Dendritic cell treated with granulocyte-macrophage colony-stimulating factor and Interleukin-4, amounts not matched to agents 40 ng/mL and 50 ng/mL, for 4 days (primary cell): ENCODE data around the gene MRC2.
A peak's percentile ranks its signal among the peaks of the same experiment; 100 is the strongest.

Experiments
- H3K27ac Mint-ChIP-seq: one replicate; pipeline ENCODE4 v1.8.0; 2022; ENCODE audit warnings: mild to moderate bottlenecking, mixed read lengths
- H3K27me3 Mint-ChIP-seq: one replicate; pipeline ENCODE4 v1.8.0; 2022; ENCODE audit warnings: mild to moderate bottlenecking, mixed read lengths
- H3K36me3 Mint-ChIP-seq: one replicate; pipeline ENCODE4 v1.8.0; 2022; ENCODE audit warnings: low read depth, mixed read lengths
- H3K4me1 Mint-ChIP-seq: one replicate; pipeline ENCODE4 v1.8.0; 2022; ENCODE audit warnings: low read depth, mixed read lengths
- H3K4me3 Mint-ChIP-seq: one replicate; pipeline ENCODE4 v1.8.0; 2022; ENCODE audit warnings: mild to moderate bottlenecking, moderate library complexity, mixed read lengths
- H3K9me3 Mint-ChIP-seq: one replicate; pipeline ENCODE4 v1.8.0; 2022; ENCODE audit warnings: mixed read lengths
- intact Hi-C: fragments of 100-400 bp; cut with micrococcal nuclease; formaldehyde crosslinking; loops from one replicate; pipeline ENCODE4 v1.15.0; 2022

The MRC2 gene

DNA sequence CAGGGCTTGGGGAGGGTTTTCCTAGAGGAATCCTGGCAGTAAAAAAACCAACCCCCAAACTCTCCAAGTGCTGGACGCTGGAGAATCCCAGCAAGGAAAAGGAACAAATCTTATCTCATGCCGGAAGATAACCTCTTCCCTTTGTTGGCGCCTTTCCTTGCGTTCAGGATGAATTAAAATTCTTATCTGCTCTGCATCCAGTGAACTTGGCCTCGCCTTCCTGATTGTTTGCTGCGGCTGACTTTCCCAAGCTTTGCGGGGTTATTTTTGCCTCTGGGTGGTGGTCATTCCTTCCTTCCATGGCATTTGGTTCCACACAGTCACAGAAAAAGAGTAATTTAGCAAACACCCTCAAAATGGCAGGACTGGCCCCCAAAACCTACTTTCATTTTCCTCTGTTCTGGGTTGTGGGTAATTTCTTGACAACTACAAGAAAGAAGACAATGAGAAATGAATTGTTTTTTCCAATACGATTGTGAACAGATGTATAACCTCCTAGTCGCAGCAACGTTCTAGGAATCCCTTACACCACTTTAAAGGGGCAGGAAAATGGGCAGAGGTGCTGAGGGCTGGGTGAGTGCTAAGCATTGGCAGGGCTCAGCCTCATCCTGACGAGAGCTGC is 77.8 kb downstream of the MRC2 start:
- Mint-ChIP-seq H3K27me3 (peaks cover 44% of the 10 kb centered on the region), H3K36me3 (no peaks in the 10 kb centered on the region), H3K4me3 (peak overlapping the region; percentile 71), H3K4me1 (peaks cover 5% of the 10 kb centered on the region), H3K27ac (no peak overlapping the region), H3K9me3 (no peaks in the 10 kb centered on the region)
- intact Hi-C loops: loop anchor here (2.0 to 10.0 kb wide), 2 partner anchors 380 to 702 kb away; no protein-coding TSS in a partner anchor

DNA sequence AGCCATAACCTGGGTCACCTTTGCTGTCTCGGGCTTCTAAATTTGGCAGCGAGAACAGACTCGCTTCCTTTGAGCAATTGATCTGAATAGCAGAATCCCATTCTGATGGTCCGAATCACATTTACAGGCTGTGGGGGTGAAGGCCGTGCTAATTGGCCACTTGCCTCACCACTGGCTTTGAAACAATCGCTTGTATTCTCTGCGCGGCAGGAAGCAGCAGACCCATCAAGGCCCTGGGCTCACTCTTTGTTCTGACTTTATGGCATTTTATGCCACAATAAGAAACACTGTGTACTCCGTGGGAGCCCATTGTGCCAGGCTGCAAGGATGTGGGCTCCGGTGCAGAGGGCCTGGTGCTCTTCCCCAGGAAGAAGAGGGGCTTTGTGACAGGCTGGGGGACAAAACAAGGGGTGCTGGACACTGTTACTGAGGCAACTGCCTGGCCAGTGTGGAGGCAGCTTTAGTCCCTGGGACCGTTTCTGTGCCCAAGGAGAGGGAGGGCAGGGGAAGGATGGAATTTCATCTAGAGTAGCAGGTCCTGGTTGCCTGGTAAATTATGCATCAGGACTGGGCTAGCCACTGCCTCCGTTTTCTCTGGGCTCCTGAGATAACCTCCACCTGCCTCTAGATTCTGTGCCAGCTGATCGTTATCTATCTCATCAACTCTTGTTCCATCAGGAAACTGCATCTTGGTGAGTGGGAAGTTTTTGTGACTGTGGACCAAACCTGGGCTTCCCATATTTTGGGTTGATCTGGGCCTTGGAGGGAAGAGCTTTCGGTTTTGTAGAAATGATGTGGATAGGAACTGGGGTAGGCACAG is 78.5 kb downstream of the MRC2 start:
- no peak overlapping the region for H3K27ac Mint-ChIP-seq
- H3K36me3 Mint-ChIP-seq: no peaks in the 10 kb centered on the region
- intact Hi-C loops: loop anchor here (2.0 to 10.0 kb wide), 2 partner anchors 379 to 701 kb away; no protein-coding TSS in a partner anchor
- H3K27me3 Mint-ChIP-seq: peaks cover 44% of the 10 kb centered on the region
- H3K4me3 Mint-ChIP-seq: no peak overlapping the region
- H3K4me1 Mint-ChIP-seq: peaks cover 5% of the 10 kb centered on the region
- H3K9me3 Mint-ChIP-seq: no peaks in the 10 kb centered on the region

DNA sequence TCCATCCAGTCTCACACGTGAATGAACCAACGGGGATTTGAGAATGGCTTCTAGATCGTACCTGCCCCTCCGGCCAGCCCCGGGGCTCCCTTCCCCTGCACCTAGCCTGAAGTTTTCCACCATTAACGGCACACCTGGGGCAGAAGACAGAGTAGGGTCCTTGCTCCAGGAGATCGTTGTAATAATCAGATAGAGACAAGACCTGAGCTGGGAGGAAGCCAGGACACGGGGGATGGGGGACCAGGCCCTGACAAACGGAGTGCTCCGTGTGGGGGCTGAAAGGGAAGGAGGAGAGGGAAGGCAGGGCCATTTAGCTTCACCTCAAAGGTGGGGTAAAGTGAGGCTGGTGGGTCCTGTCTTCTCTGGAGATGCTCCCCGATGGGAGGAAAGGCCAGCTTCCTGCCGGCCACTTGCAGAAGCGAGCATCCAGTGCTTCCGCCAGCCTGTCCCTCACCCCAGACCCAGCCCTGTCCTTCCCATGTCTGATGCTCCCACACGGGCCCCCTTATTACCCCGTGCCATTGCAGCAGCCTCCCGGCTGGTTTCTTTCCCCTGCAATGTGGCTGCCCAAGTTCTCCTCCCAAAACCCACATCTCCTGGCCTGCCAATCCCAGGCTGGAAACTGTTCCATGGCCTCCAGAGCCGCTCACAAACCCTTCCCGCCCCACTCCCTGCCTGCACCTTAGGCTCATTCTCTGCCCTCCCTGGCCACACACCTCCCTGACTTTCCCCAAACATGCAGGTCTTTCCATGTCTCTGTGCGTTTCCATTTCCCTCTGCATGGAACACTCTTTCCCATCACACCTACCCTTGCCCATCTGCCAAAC is 79.3 kb downstream of the MRC2 start:
- H3K27me3 Mint-ChIP-seq: peaks cover 44% of the 10 kb centered on the region
- H3K4me1 Mint-ChIP-seq: peaks cover 5% of the 10 kb centered on the region
- no peaks in the 10 kb centered on the region for H3K36me3 Mint-ChIP-seq
- no peaks in the 10 kb centered on the region for H3K9me3 Mint-ChIP-seq
- H3K27ac Mint-ChIP-seq: no peak overlapping the region
- intact Hi-C loops: loop anchor here (10.0 kb wide), 1 partner anchor 378 kb away; no protein-coding TSS in a partner anchor
- H3K4me3 Mint-ChIP-seq: no peak overlapping the region

DNA sequence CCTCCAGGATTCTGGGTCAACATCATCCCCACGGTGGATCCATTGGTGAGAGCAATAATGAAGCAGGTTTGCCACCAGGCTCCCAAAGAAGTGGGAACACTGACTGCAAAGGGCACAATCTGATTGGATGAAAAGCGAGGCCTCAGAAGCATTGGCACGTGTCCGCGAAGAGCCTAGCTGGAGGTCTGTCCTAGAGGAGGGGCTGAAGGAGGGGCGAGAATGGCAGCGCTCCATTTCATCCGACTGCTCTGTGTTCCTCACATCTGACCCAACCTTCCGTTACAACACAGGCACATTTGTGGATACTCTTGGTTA is 79.9 kb downstream of the MRC2 start:
- Mint-ChIP-seq H3K4me1 (peaks cover 5% of the 10 kb centered on the region), H3K9me3 (no peaks in the 10 kb centered on the region), H3K27ac (no peak overlapping the region), H3K4me3 (no peak overlapping the region), H3K27me3 (peaks cover 43% of the 10 kb centered on the region), H3K36me3 (no peaks in the 10 kb centered on the region)
- intact Hi-C loops: loop anchor here (10.0 kb wide), 1 partner anchor 377 kb away; no protein-coding TSS in a partner anchor

DNA sequence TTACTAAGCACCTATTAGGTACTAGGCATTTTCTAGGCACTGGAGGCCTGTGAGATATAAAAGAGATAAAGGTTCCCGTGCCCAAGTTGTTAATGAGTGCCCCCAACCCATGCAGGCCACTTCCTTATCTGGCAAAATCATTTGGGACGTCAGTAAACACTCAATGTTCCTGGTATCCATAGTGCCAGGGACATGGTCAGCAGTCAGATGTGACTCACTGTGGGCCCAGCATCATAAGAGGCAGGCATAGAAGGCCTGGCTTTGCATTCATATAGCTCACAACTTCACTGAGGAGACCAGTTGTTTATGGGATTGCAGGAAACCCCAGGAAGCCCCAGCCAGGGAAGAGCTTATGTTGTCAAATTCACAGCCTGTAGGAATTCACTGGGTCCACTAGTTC is 81.1 kb downstream of the MRC2 start:
- Mint-ChIP-seq H3K27me3 (peaks cover 32% of the 10 kb centered on the region), H3K27ac (no peak overlapping the region), H3K36me3 (no peaks in the 10 kb centered on the region), H3K9me3 (no peaks in the 10 kb centered on the region), H3K4me3 (no peak overlapping the region), H3K4me1 (peaks cover under 1% of the 10 kb centered on the region)
- intact Hi-C loops: loop anchor here (10.0 kb wide), 1 partner anchor 376 kb away; no protein-coding TSS in a partner anchor

DNA sequence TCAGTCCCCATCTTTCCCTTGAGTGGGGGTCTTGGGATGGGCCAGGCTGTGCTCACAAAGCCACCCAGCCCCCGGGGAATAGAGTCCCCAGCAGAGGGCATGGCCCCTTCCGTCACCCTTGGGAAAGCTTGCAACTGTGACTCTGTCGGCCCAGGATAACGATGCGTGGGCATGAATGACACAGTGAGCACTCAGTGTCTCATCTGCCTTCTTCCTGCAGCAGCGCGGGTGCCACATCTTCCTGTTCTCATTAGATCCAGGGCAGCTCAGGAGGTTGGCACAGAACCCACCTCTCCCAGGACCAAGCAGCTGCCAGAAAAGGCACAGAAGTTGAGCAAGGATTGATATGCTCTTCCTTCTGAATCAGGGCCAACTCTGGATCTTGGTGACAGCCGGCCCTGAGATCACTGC is 84.7 kb downstream of the MRC2 start:
- Mint-ChIP-seq H3K27ac (no peak overlapping the region), H3K27me3 (peaks cover 3% of the 10 kb centered on the region), H3K4me1 (no peaks in the 10 kb centered on the region), H3K9me3 (no peaks in the 10 kb centered on the region), H3K36me3 (no peaks in the 10 kb centered on the region), H3K4me3 (no peak overlapping the region)
- intact Hi-C loops: no loop called here

DNA sequence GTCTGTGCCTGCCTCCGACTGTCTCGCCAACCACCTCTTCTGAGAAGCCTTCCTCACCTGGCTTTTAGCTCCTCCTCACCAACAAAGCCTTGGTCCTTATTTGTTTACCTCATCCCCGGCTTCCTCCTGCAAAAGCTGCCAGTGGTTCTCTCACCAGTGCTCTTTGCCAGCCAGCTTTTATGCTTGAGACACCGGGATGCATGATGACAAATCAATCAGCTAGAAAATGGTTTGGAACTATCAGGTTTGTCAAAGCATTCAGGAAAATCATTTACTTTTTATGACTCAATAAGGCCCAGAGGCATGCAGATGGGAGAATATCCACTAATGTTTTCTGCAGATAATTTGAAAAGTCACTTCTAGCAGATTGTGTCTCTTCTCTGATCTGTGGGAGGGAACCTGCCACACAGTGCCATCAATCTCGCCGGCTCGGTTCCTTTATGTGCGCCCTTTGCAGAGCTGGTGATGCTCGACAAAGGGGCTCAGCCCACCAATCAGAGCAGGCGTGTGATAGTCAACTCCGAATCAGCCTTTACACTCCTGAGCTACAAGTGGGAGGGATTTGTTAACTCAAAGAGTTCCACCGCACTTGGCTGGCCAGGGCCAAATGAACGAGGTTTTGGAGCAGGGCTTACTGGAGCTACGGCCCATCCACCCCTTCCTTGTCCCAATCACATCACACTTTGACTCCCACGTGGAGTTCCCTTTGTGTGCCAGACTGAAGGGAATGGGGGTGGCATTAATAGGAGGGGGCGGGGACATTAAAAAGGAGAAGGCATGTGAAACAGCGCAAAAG is 85.8 kb downstream of the MRC2 start:
- no peaks in the 10 kb centered on the region for H3K9me3 Mint-ChIP-seq
- H3K27ac Mint-ChIP-seq: no peak overlapping the region
- H3K4me3 Mint-ChIP-seq: no peak overlapping the region
- H3K4me1 Mint-ChIP-seq: no peaks in the 10 kb centered on the region
- peaks cover 1% of the 10 kb centered on the region for H3K27me3 Mint-ChIP-seq
- H3K36me3 Mint-ChIP-seq: no peaks in the 10 kb centered on the region
- intact Hi-C loops: no loop called here

DNA sequence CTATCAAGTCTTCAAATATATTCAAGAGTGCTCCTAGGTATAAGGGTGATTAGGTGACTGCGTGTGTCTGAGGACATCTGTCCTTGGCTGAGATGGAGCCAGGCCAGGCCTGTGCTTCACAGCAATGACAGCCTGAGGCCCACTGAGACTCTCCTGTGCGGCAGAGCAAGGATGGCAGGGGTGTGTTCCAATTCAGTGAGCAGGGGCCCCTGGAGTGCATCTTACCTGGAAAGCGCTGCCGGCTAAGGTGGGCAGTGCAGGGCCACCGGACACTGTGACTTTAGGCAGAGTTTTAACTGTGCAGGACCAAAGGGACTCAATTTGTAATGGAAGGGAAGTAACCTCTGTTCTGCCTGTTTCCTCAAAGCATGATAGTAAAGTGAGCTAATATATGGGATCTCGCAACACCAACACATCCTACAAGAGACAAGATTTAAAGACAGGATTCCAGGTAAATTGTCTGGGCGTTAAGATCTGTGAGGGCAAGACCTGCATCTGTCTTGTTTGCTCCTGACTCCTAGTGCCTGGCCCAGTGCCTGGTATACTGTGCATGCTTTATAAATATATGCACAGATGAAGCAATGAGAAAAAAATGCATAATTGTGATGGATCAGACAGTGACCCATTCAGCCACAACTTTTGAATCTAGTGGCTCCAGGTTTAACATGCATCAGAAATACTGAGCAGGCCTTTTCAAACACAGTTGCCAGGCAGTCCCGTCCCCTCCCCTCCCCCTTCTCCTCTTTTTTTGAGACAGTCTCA is 86.7 kb downstream of the MRC2 start:
- Mint-ChIP-seq H3K27ac (no peak overlapping the region), H3K36me3 (no peaks in the 10 kb centered on the region), H3K27me3 (peaks cover 1% of the 10 kb centered on the region), H3K4me3 (no peak overlapping the region), H3K4me1 (no peaks in the 10 kb centered on the region), H3K9me3 (no peaks in the 10 kb centered on the region)
- intact Hi-C loops: no loop called here

DNA sequence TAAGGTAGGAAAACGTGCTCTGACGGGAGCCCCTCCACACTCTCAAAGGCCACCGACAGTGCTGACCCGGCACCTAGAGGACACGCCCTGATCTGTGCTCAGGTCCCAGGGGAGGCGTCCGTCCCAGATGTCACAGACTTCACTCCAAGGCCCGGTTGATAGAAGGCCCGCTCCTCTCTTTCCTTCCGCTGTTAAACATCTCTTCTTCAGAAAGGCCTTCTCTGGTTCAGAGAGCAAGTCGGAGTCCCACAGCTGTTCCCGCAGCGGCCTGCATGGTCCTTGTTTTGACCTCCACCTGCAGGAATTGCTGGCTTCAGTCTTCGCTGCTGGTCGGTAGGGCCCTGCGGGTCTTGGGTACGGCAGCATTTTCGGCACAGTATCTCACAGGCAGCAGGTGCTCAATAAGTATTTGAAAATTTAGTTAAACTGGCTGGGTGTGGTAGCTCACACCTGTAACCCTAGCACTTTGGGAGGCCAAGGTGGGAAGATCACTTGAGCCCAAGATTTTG is 88.5 kb downstream of the MRC2 start:
- H3K9me3 Mint-ChIP-seq: no peaks in the 10 kb centered on the region
- intact Hi-C loops: no loop called here
- H3K27me3 Mint-ChIP-seq: peaks cover 9% of the 10 kb centered on the region
- H3K4me3 Mint-ChIP-seq: no peak overlapping the region
- H3K27ac Mint-ChIP-seq: no peak overlapping the region
- no peaks in the 10 kb centered on the region for H3K36me3 Mint-ChIP-seq
- no peaks in the 10 kb centered on the region for H3K4me1 Mint-ChIP-seq

DNA sequence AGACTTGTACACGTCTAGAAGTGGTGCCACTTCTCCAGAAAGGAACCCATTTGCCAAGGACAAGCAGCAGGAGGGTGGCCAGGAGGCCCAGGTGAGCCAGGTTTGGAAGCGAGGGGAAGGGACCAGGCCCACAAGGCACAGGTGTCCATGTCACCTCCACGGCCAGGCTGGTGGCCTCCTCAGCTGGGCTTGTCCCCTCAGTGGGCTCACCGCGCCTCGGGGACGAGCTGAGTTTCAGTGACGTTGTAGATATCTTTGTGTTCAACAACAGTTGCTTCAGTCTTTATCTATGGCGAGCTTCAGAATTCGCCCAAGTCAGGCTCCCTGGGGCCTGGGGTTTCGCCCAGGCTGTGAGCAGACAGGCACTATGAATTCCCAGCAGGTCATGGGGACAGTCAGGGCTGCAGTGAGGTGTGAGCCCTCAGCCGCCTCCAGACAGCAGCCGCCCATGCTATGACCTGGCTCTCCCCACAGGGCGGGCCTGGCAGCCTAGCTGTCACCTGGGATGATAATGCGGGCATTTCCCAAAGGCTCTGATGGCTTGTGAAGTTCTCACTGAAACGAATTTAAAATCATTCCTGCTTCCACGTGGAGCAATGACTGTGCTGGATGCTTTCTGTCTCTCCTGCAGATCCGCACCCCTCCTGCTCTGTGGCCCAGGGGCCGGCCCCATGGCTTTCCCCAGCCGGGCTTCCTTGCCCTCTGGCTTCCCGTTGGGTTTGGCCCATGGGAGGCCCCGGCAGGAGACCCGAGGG is 89.5 kb downstream of the MRC2 start:
- Mint-ChIP-seq H3K36me3 (no peaks in the 10 kb centered on the region), H3K27me3 (peaks cover 9% of the 10 kb centered on the region), H3K27ac (no peak overlapping the region), H3K9me3 (no peaks in the 10 kb centered on the region), H3K4me1 (no peaks in the 10 kb centered on the region), H3K4me3 (no peak overlapping the region)
- intact Hi-C loops: no loop called here

DNA sequence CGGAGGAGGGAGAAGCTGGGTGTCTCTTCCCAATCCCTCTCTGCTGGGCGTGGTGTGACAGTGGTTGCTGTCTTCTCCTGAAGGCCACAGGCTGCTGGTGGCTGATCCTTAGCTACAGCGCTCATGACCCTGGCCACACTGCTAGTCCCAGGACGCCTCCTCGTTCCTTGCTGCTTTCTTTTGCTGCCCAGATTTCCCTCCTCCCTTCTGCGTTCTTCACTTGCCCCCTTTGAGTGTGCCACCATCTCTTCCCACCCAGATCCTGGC is 90.1 kb downstream of the MRC2 start:
- no peaks in the 10 kb centered on the region for H3K36me3 Mint-ChIP-seq
- no peak overlapping the region for H3K4me3 Mint-ChIP-seq
- H3K9me3 Mint-ChIP-seq: no peaks in the 10 kb centered on the region
- no peaks in the 10 kb centered on the region for H3K4me1 Mint-ChIP-seq
- no peak overlapping the region for H3K27ac Mint-ChIP-seq
- intact Hi-C loops: no loop called here
- H3K27me3 Mint-ChIP-seq: peaks cover 9% of the 10 kb centered on the region

DNA sequence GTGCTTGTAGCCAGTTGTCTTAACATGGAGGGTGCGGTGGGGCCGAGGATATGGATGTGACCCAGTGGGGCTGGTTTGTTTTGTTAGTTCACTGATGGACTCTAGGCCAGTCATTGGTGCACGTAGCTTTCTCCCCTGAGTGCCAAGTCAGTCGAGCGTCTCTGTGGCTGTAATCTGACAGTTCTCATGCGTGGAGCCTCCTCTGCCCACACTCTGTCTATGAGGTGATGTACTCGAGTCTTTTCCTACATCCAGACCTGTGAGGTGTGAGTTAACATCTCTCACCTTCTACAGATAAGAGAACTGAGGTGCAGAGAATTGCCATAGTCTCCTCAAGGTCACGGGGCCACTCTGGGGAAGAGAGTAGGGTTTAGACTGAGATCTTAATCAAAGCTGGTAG is 90.4 kb downstream of the MRC2 start:
- peaks cover 9% of the 10 kb centered on the region for H3K27me3 Mint-ChIP-seq
- no peaks in the 10 kb centered on the region for H3K9me3 Mint-ChIP-seq
- H3K36me3 Mint-ChIP-seq: no peaks in the 10 kb centered on the region
- intact Hi-C loops: no loop called here
- H3K4me3 Mint-ChIP-seq: no peak overlapping the region
- H3K4me1 Mint-ChIP-seq: no peaks in the 10 kb centered on the region
- no peak overlapping the region for H3K27ac Mint-ChIP-seq
